HepG2 (cell line): Measurements from ENCODE around the gene ZFPM1.

Experiments
- GABPB1 ChIP-seq: IDR thresholded peaks from 2 replicates; pipeline ENCODE4 v1.6.1; 2016; ENCODE audit warnings: mild to moderate bottlenecking, missing genetic modification reagents, moderate library complexity, missing compliant biosample characterization
- HMG20A ChIP-seq: IDR thresholded peaks from 2 replicates; pipeline ENCODE4 v1.6.1; 2016; ENCODE audit warnings: borderline replicate concordance
- MAX ChIP-seq: IDR thresholded peaks from 2 replicates; pipeline ENCODE4 v1.6.1; 2012; ENCODE audit warnings: inconsistent platforms
- NR3C1 ChIP-seq: sonication (generic); formaldehyde crosslinking; IDR thresholded peaks from 2 replicates; pipeline ENCODE4 v1.4.0; 2020; ENCODE audit warnings: missing genetic modification reagents
- SSRP1 ChIP-seq: IDR thresholded peaks from 2 replicates; pipeline ENCODE4 v1.6.1; 2016; ENCODE audit warnings: control low read depth
- TRAFD1 ChIP-seq: sonication (generic); formaldehyde crosslinking; IDR thresholded peaks from 2 replicates; pipeline ENCODE4 v1.5.1; 2020; ENCODE audit warnings: missing genetic modification reagents, mild to moderate bottlenecking, borderline replicate concordance
- ZNF280D ChIP-seq: sonication (generic); formaldehyde crosslinking; IDR thresholded peaks from 2 replicates; pipeline ENCODE4 v1.5.1; 2020; ENCODE audit warnings: mild to moderate bottlenecking, missing genetic modification reagents
- ZNF3 ChIP-seq: IDR thresholded peaks from 2 replicates; pipeline ENCODE4 v1.7.0; 2017; ENCODE audit warnings: inconsistent platforms
- TF ChIP-seq, protein P1 (sequence below): sonication (generic); formaldehyde crosslinking; IDR thresholded peaks from 2 replicates; pipeline ENCODE4 v1.5.0; 2020; ENCODE audit warnings: mild to moderate bottlenecking, missing genetic modification reagents, moderate library complexity

GRCh38 chr16:88532434-88533241 is 79.6 kb downstream of the ZFPM1 start:
- TF ChIP-seq GABPB1 (CRISPR knock-in tag) (no peak), SSRP1 (no peak), ZNF3 (CRISPR knock-in tag) (no peak), NR3C1 (no peak), ZNF280D (CRISPR knock-in tag) (no peak), MAX (no peak), HMG20A (CRISPR knock-in tag) (no peak), TRAFD1 (CRISPR knock-in tag) (no peak)
- TF ChIP-seq, protein P1, sequence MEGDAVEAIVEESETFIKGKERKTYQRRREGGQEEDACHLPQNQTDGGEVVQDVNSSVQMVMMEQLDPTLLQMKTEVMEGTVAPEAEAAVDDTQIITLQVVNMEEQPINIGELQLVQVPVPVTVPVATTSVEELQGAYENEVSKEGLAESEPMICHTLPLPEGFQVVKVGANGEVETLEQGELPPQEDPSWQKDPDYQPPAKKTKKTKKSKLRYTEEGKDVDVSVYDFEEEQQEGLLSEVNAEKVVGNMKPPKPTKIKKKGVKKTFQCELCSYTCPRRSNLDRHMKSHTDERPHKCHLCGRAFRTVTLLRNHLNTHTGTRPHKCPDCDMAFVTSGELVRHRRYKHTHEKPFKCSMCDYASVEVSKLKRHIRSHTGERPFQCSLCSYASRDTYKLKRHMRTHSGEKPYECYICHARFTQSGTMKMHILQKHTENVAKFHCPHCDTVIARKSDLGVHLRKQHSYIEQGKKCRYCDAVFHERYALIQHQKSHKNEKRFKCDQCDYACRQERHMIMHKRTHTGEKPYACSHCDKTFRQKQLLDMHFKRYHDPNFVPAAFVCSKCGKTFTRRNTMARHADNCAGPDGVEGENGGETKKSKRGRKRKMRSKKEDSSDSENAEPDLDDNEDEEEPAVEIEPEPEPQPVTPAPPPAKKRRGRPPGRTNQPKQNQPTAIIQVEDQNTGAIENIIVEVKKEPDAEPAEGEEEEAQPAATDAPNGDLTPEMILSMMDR (CRISPR knock-in tag) = no peak
